ENCODE measurements around the gene CHD2. TPM values are rescaled to one million over a fixed set of nuclear protein-coding genes. Genes with fewer than 3 reads are reported as not detected.
A peak's percentile ranks its signal among the peaks of the same experiment; 100 is the strongest.
"Not testable (repeated sequence)": the region's sequence is repeated elsewhere in the genome, so short reads cannot be mapped to it uniquely, and the experiment has no call there.

Gene CHD2
- total RNA-seq, 2 donors from 2014 or later = 76.3 to 137 TPM

DNA sequence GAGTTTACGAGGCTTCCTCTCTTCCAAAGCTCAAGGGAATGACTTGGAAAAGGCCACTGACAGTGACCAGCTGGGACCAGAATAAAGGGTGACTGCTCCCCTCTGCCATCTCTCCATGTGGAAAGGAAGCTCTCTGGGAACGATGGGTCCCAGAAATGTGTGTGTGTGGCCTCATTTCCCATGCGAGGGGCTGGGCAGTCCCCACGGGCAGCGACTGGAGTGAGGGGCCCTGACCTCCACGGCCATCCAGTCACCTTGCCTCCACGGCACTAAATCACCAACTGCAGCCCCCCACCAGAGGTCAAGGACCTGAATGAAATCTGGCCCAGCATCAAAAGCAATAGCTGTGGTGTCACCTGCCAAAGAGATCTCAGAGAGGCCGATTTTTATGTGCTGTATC, 159.3 kb downstream of the CHD2 start:
- Histone ChIP-seq H3K36me3 (no peaks in the 10 kb centered on the region), H3K27ac (no peak overlapping the region), H3K9me3 (no peaks in the 10 kb centered on the region), H3K4me1 (replicated peaks) (peaks cover 6% of the 10 kb centered on the region), H3K27me3 (replicated peaks; ENCODE audit: insufficient read depth) (no peaks in the 10 kb centered on the region), H3K4me3 (no peak overlapping the region)
- no peak for TF ChIP-seq POLR2A (IDR thresholded peaks at IDR 0.05)
- intact Hi-C loops (cut with DNase I) = no loop called here
- DNase-seq (ENCODE audit: low spot score) = no peak
- 69% methylated on average over 8 of the region's 8 CpGs for WGBS

DNA sequence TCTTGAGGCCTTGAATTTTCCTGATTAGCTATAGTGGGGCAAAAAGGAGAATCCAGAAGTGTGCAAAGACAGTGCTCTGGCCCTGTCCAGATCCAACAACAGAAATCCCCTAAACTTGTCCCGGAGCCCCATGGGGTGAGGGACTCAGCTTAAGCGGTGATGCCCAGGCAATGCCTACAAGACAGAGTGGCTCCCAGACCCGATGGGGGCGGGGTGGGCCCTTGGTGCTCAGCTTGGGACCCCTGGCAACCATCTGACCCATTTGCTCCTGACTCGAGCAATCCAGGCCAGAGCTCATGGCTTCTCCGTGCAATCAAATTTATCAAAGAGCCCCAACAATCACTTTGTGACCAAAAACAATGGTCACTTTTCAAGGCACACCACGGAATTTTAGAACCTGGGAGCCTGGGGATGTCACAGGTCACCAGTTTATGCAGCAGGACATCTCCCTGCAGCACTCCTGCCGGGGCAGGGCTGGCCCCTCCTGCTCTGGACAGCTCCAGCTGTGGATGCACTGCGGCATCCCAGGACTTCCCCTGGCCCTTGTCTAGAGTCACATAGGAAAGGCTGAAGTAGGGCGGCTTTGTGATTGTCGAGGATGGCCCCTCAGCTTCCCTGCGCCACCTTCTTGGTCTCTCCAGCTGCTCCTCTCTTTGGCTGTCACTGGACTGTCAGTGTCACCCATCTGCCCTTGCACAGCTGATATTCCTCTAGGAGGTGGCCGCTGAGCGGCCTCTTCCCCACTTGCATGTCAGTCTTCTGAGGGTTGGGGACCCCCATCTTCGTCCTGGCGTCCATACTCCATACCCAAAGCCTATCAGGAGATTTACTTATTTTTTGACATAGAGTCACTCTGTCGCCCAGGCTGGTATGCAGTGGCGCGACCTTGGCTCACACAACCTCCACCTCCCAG, 160.5 kb downstream of the CHD2 start:
- WGBS = 86% methylated on average over 19 of the region's 19 CpGs
- DNase-seq (ENCODE audit: low spot score) = no peak
- TF ChIP-seq POLR2AphosphoS5 (IDR thresholded peaks at IDR 0.05) (no peak), POLR2A (IDR thresholded peaks at IDR 0.05) (no peak)
- TF ChIP-seq, protein P1, sequence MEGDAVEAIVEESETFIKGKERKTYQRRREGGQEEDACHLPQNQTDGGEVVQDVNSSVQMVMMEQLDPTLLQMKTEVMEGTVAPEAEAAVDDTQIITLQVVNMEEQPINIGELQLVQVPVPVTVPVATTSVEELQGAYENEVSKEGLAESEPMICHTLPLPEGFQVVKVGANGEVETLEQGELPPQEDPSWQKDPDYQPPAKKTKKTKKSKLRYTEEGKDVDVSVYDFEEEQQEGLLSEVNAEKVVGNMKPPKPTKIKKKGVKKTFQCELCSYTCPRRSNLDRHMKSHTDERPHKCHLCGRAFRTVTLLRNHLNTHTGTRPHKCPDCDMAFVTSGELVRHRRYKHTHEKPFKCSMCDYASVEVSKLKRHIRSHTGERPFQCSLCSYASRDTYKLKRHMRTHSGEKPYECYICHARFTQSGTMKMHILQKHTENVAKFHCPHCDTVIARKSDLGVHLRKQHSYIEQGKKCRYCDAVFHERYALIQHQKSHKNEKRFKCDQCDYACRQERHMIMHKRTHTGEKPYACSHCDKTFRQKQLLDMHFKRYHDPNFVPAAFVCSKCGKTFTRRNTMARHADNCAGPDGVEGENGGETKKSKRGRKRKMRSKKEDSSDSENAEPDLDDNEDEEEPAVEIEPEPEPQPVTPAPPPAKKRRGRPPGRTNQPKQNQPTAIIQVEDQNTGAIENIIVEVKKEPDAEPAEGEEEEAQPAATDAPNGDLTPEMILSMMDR (IDR thresholded peaks at IDR 0.05) = no peak
- peaks cover 6% of the 10 kb centered on the region for H3K4me1 ChIP-seq (replicated peaks)
- H3K4me3 ChIP-seq = no peak overlapping the region
- no peaks in the 10 kb centered on the region for H3K27me3 ChIP-seq (replicated peaks; ENCODE audit: insufficient read depth)
- H3K9me3 ChIP-seq = no peaks in the 10 kb centered on the region
- intact Hi-C loops (cut with DNase I) = no loop called here
- no peaks in the 10 kb centered on the region for H3K36me3 ChIP-seq
- H3K27ac ChIP-seq = no peak overlapping the region

DNA sequence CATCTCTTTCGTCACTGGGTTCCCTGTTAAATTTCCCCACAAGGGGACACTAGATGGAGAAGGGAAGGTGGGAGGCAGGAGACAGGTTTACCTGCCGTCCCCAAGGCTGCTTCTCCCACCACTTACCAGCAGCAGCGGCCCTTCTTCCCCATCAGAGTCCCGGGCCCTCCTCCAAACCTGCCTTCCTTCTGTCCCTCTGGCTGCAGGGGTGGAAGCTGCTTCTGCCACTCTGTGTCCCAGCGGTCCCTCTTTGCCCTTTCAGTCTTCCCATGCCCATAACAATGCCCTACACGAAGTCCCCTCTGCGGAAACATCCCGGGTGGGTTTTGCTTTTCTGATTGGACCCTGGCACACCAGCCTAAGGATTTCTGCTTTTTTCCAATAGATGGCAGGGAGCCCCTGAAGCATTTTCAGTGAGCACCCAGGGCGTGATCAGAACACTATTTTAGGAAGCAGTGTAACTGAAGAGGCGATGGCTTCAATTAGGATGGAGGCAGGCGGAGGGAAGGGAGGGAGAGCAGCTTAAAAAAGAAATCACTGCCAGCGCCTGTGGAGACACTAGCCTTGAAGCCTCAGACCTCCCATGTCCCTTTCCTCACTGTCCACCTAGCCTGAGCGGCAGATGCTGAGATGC, 162.6 kb downstream of the CHD2 start:
- DNase-seq (ENCODE audit: low spot score); H3K9me3 ChIP-seq; H3K4me1 ChIP-seq (replicated peaks); H3K27me3 ChIP-seq (replicated peaks; ENCODE audit: insufficient read depth); H3K36me3 ChIP-seq; H3K4me3 ChIP-seq; intact Hi-C loops (cut with DNase I): not testable (repeated sequence)
- 38% methylated on average over 12 of the region's 13 CpGs for WGBS
- H3K27ac ChIP-seq = peak overlapping the region in 1 of 2 donors; percentile 10

DNA sequence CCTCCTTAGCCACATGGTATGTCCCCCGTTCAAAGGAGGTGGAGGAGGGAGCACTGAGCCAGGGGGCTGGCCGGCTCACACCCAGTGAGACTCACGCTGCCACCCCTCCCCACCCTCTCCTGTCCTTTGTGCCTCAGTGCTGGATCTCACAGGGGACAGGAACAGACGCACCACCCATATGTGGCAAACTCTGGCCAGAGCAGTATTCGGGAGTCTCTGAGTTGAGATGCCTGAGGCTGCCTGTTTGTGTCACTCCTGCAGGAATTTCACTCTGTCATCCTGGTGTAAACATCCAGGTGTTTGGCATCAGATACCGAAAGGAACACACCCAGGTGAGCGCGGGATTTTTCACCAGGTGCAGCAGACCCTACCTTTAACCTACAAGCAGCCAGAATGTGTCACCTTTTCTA, 163.1 kb downstream of the CHD2 start:
- no peak for DNase-seq (ENCODE audit: low spot score)
- Histone ChIP-seq H3K27me3 (replicated peaks; ENCODE audit: insufficient read depth) (no peaks in the 10 kb centered on the region), H3K9me3 (no peaks in the 10 kb centered on the region), H3K27ac (no peak overlapping the region), H3K36me3 (no peaks in the 10 kb centered on the region), H3K4me3 (no peak overlapping the region), H3K4me1 (replicated peaks) (peaks cover 6% of the 10 kb centered on the region)
- intact Hi-C loops (cut with DNase I) = no loop called here
- 28% methylated on average over 8 of the region's 8 CpGs for WGBS
- TF ChIP-seq POLR2AphosphoS5 (IDR thresholded peaks at IDR 0.05) = no peak
- no peak for TF ChIP-seq POLR2A (IDR thresholded peaks at IDR 0.05)
- TF ChIP-seq, protein P1 (IDR thresholded peaks at IDR 0.05) = no peak

DNA sequence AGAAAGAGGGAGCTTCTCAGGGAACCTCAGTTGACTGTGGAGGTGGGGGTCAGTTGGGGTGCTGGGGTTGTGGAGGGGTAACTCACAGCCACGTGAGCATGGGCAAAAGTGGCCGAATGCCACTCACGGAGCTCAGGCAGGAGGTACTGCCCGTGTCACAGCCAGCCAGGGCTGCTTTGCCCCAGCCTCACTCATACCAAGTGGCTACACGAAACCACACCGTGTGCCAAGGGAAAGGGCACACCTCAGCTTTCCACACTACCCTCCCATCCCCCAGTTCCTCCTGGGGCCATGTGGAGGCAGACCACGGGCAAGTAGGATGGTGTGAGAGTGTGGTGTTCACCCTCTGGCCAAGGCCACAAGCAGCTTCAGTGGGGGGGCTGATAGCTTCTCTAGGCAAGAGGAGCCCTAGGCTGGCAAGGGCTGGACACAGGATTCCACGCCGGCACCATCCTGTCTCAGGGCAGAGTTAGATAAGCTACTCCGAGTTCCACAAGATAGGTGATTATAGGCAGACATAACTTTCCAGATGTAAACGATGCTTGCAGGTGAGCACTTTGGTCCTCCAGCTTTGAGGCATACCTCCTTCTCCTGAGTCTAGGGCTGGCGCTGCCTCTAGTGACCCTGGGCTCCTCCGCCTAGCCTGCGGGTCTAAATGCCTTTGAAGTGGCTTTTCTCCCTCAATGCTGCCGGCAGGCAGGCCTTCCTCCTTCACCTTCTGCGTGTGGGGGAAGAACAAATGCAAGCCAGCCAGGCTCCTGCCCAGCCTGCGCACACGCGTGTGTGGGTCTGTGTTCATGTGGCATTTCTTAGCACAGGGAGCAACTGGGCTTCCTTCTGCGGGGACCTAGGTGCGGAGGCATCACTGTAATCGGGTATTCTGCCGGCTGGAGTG, 163.9 kb downstream of the CHD2 start:
- TF ChIP-seq POLR2AphosphoS5 (IDR thresholded peaks at IDR 0.05) = no peak
- no peak for TF ChIP-seq POLR2A (IDR thresholded peaks at IDR 0.05)
- TF ChIP-seq, protein P1 (IDR thresholded peaks at IDR 0.05) = no peak
- no peak for DNase-seq (ENCODE audit: low spot score)
- intact Hi-C loops (cut with DNase I) = no loop called here
- H3K36me3 ChIP-seq = no peaks in the 10 kb centered on the region
- H3K9me3 ChIP-seq = no peaks in the 10 kb centered on the region
- no peak overlapping the region for H3K4me3 ChIP-seq
- H3K27me3 ChIP-seq (replicated peaks; ENCODE audit: insufficient read depth) = no peaks in the 10 kb centered on the region
- 73% methylated on average over 23 of the region's 23 CpGs for WGBS
- H3K27ac ChIP-seq = no peak overlapping the region
- peaks cover 6% of the 10 kb centered on the region for H3K4me1 ChIP-seq (replicated peaks)
